ENCODE measurements around the gene CH25H.
"Not testable (repeated sequence)": the region's sequence is repeated elsewhere in the genome, so short reads cannot be mapped to it uniquely, and the experiment has no call there.

CH25H gene

DNA sequence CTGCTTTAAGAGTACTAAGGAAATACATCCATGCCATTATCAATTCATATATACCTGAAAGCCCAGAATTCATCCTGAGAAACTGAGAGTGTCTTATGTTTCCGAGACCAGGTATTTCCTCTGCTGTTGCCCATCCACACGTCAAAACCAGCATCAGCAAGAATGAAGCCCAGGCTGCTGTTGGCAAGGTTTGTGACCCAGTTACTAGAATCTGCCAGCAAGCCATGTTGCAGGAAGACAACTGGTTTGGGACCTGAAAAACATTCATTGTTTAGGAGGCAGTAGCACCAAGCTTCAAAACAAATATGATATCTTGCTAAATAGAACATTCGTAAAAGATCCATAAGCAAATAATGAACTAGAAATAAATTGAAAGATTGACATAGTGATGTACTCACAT, 21.0 kb upstream of the CH25H start:
- no peak for DNase-seq

DNA sequence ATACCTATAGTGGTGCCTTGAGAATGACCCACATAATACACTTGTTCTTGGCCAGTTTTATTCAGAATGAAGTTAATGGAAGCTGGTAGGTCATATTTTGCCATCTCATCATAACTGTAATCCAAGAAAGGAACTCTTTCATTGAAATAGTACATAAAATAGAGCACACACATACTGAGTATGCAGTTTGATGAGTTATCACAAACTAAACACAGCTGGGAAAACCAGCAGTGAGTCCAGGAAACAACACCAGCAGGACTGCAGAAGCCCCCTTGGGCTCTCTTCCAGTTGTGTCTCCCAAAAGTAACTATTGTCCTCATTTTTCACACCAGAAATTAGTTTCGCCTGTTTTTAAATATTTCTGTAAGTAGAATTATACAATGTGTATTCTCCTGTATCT, 19.8 kb upstream of the CH25H start:
- no peak for DNase-seq

DNA sequence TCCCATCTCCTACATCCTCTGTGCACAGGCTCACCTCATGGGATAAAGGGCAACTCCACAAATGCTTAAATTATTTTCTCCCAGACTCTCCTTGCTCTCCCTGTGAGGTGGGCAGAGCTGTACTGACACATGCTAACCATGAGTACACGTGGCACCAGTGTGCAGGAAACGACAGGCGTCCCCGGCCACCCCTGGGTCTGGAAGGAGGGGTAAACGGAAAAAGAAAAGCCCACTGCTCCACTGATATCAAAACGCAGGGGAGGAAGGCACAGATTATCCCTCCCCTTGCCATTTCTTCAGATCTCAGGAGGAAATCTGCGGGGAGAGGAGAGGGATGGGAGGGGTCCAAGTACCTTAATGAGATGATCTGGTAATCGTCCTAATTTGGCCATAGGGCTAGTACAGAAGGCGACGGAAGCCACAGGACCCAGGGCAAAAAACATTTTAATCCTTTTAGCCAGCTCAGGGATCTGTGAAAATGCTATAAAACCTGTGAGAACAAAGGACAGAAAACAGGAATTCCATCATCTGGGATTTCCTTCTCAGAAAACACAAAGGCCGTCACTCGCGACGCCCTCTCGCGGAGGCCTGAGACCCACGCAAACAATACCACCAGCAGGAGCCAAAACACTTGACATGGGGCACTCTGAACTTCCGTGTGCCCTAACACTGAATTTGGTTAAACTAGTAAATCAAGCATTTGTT, 17.8 kb upstream of the CH25H start:
- DNase-seq: no peak

DNA sequence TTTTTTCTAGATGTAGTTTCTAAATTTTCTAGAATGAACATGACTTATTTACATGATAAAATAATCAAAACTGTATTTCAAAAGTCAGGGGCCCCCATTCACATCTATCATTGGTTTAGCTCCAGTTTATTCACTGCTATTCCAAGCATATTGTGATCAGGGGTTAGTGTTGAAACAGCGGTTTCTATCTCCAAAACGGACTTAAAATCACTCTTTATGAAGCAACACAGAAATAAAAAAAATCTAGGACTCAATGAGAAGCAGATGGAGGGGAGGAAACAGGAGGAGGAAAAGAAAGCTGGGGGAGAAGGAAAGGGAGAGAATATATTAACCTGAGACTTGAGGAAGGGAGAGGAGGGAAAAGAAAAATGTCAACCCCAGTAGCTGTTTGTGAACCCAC, 14.8 kb upstream of the CH25H start:
- no peak for DNase-seq

DNA sequence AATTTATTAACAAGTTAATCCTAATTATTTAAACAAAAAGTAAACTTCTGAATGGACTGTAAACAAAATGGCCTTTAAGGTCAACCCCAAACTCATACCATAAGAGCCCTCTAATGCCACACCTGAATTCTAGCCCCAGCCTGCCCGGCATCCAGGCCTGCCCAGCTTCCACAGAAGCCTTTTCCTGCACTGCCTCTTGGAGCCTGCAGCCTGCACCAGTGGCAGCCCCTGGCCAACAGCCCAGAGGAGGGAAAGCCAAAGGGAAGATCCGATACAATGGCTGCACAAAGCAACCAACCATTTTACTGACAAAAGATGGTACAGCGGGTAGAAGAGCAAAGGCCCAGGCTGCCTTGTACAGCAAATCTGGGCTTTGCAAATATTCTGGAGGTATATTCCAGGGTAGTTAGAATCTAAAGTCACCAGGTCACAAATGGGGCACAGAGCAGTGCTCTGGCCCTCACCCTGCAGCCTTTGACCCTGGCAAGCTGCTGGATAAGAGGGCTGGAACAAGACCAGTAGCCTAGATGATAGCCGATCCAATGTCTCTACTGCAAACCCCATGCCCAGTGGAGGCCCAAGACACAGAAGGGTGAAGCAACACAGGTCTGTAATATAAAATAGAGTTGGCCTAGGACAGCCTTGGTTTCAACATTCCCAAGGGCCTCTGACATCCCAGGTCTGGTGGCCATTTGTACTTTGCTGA, 12.5 kb upstream of the CH25H start:
- no peak for DNase-seq

DNA sequence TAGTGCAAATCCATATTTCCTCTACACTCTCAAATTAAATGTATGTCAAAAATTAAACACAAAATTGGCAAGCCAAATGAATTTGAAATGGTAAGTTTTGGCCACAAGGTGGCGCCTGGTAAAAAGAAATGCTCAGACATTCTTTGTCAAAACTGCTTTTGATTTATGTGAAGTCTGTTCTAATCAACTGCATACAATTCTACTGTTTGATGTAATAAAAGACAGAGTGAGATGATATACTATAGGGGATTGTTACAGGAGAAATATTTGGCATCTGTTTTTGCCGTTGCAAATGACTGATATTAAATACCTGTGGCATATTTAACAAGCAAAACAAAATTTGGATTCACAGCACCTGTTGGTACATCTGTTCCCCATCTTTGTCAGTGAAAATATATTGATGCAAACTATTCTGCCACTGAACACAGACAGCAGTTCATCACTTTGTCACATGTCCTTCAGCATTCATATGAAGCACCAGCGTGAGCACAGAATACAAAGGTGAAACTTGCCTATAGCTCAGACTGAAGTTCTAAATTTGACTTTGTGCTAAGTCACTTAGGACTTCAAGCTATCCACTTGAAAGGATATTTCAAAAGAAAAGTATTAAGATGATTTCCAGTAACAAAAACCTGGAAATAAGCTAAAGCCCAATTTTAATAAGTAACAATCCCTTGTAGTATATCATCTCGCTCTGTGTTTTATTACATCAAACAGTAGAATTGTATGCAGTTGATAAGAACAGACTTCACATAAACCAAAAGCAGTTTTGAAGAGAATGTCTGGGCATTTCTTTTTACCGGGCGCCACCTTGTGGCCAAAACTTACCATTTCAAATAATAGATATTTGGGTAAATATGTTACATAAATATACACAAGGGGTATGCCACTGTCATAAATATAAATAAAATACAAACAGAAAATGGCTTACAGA, 10.2 kb upstream of the CH25H start:
- DNase-seq: peak; percentile 87

DNA sequence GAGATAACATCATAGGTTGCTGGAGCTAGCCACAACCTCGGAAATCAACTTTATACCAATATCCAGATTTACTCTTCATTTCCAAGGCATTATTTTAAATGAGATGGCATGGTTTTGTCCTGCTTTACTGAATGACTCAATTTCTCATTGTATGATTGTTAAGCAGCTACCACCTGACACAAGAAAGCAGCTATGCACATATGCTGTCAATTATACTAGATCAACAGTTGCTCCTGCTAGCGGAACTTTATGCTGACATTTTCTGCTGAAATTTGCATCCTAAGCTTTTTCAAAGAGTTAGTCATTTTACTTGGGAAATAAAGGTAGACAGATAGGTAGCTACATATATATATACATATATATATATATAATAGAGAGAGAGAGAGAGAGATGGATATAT, 8.9 kb upstream of the CH25H start:
- no peak for DNase-seq

DNA sequence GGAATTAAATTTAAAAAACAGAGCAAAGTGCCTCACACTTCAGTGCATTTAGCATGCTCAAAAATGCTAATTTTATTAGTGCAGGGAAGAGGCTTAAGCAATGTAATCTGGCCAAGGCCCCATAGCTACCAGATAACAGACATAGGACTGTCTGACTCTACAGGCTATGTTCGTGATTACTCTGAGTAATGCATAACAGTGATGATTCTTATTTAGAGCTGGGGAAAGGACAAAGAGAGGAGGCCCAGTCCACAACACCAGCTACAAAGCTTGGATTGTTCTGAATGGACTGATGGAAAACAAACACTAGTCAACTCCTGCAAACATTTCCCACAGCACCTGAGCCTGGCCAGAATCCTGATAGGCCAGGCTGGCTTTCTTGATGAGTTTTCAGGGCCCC, 8.4 kb upstream of the CH25H start:
- no peak for DNase-seq

DNA sequence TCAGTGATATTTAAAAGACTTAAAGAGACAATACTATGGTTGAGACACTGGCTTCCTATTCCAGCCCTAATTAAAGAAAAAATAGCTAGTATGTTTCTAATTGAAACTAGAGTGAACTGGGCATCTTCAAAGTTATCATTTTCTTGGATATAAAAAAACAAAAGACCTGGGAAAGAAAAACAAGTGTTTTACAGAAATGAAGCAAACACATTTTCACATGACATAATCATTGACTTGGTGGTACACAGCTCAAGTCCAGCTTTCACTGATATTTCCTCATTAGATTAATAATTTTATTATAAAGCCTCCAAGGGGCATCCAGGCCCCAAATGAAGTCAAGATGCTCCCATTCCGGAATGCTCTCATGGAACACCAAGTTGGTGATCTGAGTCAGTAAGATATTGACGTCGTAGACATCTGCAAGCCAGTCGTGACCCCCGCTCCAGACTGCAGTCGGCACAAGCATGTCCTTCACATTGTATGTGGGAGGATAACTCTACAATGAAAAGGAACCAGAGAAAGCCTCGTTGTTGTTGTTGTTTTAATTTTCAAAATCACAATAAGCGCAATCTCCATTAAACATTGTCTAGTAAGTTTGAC, 7.5 kb upstream of the CH25H start:
- no peak for DNase-seq

DNA sequence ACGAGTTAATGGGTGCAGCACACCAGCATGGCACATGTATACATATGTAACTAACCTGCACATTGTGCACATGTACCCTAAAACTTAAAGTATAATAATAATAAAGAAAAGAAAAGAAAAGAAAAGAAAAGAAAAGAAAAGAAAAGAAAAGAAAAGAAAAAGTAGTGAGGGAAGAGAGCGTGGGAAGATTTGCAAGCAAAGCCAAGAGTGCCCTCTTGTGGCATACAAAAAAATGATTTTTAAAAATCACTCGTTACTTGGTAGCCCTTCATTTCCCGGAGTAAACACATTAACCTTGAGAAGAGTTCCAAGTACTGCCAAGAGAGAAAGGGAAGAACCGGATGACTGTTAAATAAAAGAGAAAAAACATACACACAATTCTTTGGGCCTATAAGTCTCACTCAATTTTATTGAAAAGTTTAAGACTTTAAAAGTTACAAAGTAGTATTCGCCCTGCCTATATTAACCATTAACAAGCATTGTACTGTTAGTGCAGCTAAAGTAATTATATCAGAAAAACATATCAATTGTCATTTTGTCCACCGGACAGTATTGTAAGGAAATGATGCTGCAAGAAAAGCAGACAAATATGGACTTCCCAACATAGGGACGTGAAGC, 6.2 kb upstream of the CH25H start:
- DNase-seq: no peak

DNA sequence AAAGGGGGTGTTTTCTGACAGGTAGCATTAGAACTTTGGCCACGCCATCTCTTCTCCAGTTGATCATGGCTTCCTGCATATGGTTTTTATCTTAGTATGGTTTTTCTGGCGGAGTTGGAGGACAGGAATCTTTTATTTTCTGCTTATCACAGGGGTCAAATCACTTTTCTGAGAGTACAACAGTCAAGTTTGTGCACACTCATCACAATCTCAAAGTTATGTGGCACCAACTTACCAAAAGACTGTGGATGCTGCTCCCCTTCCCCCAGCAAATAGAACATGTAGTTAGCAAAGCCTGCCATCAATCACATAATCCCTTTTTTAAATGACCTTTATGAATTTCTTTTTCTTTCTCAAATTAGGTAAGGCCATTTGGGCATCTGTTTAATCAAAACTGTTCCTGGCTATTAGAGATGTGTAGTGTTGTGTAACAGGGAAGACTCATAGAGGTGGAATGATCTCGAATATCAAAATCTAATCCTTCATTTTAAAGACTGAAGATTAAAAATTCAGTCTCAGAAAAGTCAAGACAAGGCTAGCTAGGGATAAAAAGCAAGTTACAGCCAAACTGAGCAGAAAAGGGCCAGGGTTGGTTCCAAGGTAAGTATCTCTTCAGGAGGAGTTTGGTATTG, 3.8 kb upstream of the CH25H start:
- DNase-seq: no peak

DNA sequence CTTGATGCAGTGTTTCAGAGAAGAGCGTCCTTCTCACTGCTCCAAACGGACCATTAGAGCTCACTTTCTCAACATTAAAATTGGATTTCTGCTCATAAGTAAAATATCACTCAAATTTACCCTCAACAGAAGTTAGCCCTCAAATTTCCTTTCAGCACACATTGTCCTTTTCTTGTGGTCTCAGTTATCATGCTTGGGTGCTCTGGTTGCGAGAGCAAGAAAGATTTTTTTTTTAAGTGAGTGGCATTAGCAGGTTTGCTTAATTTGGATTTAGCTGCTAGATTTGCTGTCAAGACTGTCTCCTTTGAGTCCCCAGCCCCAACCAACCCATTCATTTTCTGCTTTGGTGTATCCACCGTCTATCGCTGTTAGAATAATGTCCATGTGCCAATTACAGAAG, 2.6 kb upstream of the CH25H start:
- no peak for DNase-seq

DNA sequence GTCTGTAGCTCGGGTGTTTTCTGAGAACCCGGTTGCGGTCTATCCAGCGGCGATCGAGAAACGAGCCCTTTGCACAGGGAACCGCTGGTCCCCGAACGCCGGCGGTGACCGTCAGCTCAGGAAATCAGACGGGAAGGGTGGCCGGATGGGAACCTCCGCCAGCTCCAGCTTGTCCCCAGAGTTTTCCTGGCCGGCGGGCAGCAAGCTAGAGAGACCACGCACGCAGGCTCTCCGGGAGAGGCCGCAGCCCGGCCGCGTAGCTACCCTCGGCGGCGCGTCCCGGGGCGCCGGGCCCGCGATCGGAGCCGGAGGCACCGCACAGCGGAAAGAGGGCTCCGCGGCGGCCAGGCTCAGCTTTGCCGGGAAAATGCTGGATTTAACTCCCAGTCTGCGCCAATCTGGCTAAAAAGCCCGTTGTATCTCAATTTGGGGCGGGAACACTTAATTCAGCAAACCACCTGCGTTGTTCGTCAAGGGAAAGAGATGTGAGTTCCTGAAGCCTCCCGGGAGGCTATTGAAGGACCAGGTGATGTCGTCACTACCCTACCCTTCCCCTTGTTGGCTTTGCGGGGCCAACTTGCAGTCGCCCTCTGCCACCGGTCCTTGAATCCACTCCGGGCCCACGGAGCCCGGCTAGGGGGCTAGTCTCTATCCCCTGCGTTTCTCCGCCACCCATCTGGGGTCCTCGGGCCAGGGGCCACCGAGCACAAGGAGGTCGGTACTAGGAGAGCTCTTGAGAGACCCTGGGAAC, 859 bp upstream of the CH25H start:
- peak; percentile 68 for DNase-seq

DNA sequence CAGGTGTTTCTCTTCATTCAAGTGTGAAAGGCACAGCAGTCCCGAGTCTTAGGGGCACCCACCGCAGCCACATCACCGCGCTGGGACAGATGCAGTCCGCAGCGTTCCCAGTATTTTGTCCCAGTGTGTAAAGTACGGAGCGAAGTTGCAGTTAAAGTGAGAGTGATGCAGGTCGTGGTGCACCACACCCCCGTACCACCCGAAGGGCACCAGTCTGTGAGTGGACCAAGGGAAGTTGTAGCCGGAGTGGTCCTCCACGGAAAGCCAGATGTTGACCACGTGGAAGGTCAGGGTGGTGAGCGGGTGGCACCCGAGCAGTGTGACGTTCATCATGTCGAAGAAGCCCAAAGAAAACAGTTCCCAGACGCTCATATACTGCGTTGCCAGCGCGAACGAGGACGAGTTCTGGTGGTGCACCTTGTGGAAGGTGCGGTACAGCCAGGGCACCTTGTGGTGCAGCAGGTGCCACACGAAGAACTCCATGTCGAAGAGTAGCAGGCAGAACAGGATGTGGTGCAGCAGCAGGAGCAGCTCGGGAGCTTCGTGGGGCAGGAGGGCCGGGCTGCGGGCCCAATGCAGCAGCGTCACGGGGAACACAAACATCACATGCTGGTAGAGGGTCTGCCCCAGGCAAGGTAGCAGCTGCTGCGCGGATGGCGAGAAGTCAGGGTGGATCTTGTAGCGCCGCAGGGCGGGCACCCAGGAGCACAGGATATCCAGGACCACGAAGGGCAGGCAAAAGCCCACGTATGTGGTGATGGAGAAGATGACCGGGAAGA, 526 bp downstream of the CH25H start:
- peak; percentile 74 for DNase-seq

DNA sequence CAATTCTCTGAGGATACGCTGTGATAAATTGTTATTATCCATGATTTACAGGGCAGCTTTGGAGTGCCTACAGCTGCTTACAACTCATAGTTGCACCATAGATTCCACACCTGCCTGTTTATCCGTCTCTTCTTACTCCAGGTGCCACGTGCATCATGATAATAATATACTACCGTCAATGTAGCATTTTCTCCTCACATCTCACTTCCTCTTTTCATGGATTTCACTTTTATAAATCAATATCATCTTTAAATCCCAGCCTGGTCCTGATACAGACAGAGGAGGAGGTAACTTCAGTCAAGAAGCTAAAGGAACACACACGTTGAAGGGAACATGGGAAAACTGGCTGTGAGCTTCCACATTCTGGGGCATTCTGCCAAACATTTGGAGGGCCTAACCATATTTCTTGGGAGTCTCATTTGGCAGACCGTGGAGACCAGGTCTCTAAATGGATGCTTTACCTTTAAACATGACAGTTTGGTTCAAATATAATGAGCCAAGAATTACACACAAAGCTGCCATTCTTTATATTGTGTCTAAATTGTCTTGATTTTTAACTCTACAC, 2.4 kb downstream of the CH25H start:
- DNase-seq: no peak

DNA sequence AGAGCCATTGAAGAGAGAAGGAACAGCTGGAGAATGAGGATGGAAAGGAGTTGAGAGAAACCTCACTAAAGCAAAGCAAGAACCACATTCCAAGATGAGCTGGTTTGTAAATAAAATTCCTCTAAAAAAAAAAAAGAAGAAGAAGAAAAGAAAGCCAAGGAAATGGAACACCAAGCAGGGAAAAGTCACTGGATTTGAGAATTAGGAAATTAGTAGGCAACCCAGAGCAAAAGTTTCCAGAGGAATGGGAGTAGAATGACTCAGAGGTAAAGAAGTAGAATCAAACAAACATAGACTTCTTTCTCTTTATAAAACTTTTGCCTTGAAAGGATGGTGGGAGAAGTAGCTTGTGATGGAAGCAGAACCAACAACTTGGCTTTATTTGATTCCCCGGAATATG, 3.9 kb downstream of the CH25H start:
- no peak for DNase-seq

DNA sequence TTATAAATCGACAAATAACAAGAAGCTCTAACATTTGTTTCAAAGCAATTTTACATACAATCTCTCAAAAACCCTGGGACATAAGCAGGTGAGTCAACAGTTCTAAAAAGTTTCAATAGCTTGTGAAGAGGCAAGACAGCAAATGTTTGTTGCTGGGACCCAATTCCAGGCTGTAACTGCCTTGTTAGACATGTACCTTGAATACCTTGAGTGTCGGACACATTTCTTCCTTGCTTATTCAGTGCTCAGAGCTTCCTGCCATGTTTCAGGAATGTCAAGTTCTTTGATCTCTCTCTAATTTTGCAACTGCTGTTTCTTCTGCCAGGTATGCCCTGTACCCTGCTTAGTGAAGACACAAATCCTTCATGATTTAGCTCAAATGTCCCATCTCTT, 5.1 kb downstream of the CH25H start:
- DNase-seq: no peak

DNA sequence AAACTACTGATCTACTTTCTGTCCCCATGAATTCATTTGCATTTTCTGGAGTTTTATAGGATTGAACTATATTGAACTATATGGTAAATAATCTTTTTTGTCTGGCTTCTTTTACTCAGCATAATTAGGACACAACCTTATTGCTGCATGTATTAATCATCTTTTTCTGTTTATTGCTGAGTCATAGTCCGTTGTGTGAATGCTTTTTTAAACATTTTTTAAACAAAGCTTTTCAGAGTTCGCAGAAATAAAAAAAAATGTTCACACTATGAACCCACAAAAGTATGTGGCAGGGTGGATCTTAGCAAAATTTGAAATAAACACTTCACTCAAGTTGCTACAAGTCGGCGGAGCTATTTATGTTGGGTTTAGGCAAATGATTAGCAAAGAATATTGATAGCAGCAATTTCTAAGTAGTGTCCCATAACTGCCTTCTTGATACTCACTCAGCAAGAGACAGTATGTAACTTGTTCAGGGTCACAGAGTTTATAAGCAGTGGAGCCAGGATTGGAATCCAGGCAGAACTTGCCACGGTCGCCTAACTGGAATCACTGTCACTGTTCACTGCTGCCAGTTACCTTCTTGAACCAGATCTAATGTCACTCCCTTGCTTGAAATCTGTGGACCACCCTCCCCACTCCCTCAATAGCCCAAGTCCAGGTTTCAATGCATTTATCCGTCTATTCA, 5.6 kb downstream of the CH25H start:
- no peak for DNase-seq

DNA sequence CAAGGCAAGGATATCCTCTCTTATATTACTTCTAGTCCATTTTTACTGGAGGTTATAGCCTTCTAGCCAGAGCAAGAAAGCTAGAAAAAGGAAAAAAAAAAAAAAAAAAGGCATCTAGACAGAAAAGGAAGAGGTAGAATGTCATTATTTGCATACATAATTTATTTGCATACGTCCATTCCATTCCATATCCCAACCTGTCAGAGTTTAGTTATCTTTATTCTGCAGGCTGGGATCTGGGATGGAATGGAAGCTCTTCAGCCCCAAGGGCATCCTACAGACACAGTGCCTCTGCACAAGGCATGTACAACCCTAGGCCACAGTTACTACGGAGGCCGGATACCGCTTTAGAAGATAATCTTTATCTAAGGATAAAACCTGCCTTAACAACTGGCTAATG, 9.6 kb downstream of the CH25H start:
- DNase-seq: no peak

DNA sequence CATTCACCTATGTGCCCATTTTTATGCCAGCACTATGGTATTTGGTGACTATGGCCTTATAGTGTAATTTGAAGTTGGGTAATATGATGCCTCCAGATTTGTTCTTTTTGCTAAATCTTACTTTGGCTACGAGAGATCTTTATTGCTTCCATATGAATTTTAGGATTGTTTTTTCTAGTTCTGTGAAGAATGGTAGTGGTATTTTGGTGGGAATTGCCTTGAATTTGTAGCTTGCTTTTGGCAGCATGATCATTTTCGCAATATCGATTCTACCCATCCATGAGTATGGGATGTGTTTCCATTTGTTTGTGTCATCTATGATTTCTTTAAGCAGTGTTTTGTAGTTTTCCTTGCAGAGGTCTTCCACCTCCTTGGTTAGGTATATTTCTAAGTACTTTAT, 15.8 kb downstream of the CH25H start:
- not testable (repeated sequence) for DNase-seq
